Esophagus muscularis mucosa (tissue), 4 donors: ENCODE data around the gene UBXN6. TPM values are rescaled to one million over a fixed set of nuclear protein-coding genes. Genes with fewer than 3 reads are reported as not detected.

Experiments
- DNase-seq: peaks from one replicate; pipeline ENCODE4 v3.0.0-alpha.2; 2017; ENCODE audit errors: extremely low spot score
- H3K27ac ChIP-seq, 4 donors: fragments of 200-600 bp; sonication (generic); replicated peaks in 1 of 4; 1 replicate in 3 of 4; 2 replicates in 1 of 4; pipeline ENCODE4 v1.5.1; 2016 to 2019; ENCODE audit warnings: mild to moderate bottlenecking in 1 of 4
- H3K27me3 ChIP-seq, 4 donors: fragments of 200-600 bp; sonication (generic); one replicate each; pipeline versions ENCODE4 v1.5.1 to v1.6.0; 2016 to 2019
- H3K36me3 ChIP-seq, 4 donors: fragments of 200-600 bp; sonication (generic); one replicate each; pipeline ENCODE4 v1.5.1; 2016 to 2019
- H3K4me1 ChIP-seq, 4 donors: fragments of 200-600 bp; sonication (generic); one replicate each; pipeline ENCODE4 v1.5.1; 2016 to 2019
- H3K4me3 ChIP-seq, 4 donors: fragments of 200-600 bp; sonication (generic); 1 replicate in 2 of 4; 2 replicates in 2 of 4; pipeline ENCODE4 v1.5.1; 2016 to 2019; ENCODE audit warnings: mild to moderate bottlenecking in 4 of 4, moderate library complexity in 1 of 4
- H3K9me3 ChIP-seq, 4 donors: fragments of 200-600 bp; sonication (generic); 1 replicate in 3 of 4; 2 replicates in 1 of 4; pipeline ENCODE4 v1.5.1; 2016 to 2019
- EP300 ChIP-seq: sonication (generic); formaldehyde crosslinking; IDR thresholded peaks from one replicate; pipeline ENCODE4 v1.6.1; 2017; ENCODE audit warnings: antibody characterized with exemption
- POLR2A ChIP-seq: fragments of 450-650 bp; IDR thresholded peaks from one replicate; pipeline ENCODE4 v1.6.1; 2017; ENCODE audit warnings: antibody characterized with exemption, moderate library complexity, mild to moderate bottlenecking, low read depth
- POLR2AphosphoS5 ChIP-seq, 2 donors: sonication (generic); formaldehyde crosslinking; IDR thresholded peaks; one replicate each; pipeline ENCODE4 v1.6.1; 2017; ENCODE audit warnings: antibody characterized with exemption in 2 of 2
- WGBS: methylation state at CpG from one replicate; pipeline ENCODE4 v1.1.5; 2018; 5-methylcytosine and 5-hydroxymethylcytosine counted together
- intact Hi-C: fragments of 100-400 bp; cut with DNase I; formaldehyde crosslinking; loops from one replicate; pipeline ENCODE4 v1.15.1; 2023
- total RNA-seq, 4 donors: library from RNA; depleted of rRNA; stranded (reverse); fragments of >200 nt; gene quantifications; one replicate each; pipeline versions ENCODE4 v1.1.0 to v1.2.1, GENCODE V29; 2016
- TF ChIP-seq, protein P1 (sequence below), 3 experiments: fragments of 200-600 bp in 2 of 3; fragments of 450-650 bp in 1 of 3; sonication (generic) in 2 of 3; IDR thresholded peaks; one replicate each; pipeline ENCODE4 v1.5.1; 2017 to 2019; ENCODE audit warnings: antibody characterized with exemption in 3 of 3, mild to moderate bottlenecking in 2 of 3, moderate library complexity in 1 of 3

Gene UBXN6
- total RNA-seq, 4 donors from 2014 or later, result 65.2 to 190 (median 98.8) TPM

DNA sequence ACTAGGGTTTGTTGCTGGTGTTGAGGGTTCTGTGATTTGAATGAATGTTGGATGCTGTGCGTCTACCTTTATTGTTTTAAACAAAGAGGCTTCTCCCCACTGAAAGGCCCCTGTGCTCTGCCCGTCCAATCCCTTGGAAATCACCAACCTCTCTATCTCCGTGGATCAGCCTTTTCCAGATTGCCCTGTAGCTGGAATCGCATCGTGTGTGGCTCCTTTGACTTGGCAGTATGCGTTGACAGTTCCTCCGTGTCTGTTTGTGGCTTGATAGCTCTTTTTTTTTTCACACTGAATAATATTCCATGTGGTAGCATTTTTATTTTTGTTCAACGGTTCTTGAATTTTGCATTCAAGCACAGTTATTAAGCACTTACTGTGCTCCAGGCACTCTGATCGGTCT lies 23.2 kb downstream of the UBXN6 start:
- Histone ChIP-seq H3K27me3 (no peaks in the 10 kb centered on the region), H3K27ac (no peak overlapping the region), H3K4me3 (no peak overlapping the region), H3K9me3 (no peaks in the 10 kb centered on the region), H3K36me3 (peaks cover 9 to 61% (median 43%) of the 10 kb centered on the region in 4 donors), H3K4me1 (no peaks in the 10 kb centered on the region)
- no peak for TF ChIP-seq POLR2A
- TF ChIP-seq EP300, result no peak
- intact Hi-C loops, result no loop called here
- WGBS, result 92% methylated on average over 9 of the region's 9 CpGs
- no peak for DNase-seq

DNA sequence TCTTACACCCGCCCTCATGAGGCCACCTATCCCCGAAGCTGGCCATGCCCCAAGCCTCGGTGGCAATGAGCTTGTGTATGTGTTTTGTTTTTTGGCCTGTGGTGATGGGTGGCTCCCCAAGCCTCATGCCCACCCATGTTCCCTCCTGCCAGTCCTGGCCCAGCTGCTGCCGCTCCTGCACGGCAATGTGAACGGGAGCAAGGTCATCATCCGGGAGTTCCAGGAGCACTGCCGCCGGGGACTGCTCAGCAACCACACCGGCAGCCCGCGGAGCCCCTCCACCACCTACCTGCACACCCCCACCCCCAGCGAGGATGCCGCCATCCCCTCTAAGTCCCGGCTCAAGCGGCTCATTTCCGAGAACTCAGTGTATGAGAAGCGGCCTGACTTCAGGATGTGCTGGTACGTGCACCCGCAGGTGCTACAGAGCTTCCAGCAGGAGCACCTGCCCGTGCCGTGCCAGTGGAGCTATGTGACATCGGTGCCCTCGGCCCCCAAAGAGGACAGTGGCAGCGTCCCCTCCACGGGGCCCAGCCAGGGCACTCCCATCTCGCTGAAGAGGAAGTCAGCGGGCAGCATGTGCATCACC lies 24.6 kb downstream of the UBXN6 start:
- H3K27ac ChIP-seq, result no peak overlapping the region
- no peak for DNase-seq
- peaks cover 9 to 71% (median 52%) of the 10 kb centered on the region in 4 donors for H3K36me3 ChIP-seq
- no peak overlapping the region for H3K4me3 ChIP-seq
- H3K27me3 ChIP-seq, result no peaks in the 10 kb centered on the region
- intact Hi-C loops, result no loop called here
- no peaks in the 10 kb centered on the region for H3K9me3 ChIP-seq
- TF ChIP-seq EP300, result no peak
- no peak for TF ChIP-seq POLR2A
- no peak for TF ChIP-seq POLR2AphosphoS5 (IDR thresholded peaks at IDR 0.05)
- 85% methylated on average over 13 of the region's 28 CpGs for WGBS
- no peaks in the 10 kb centered on the region for H3K4me1 ChIP-seq

DNA sequence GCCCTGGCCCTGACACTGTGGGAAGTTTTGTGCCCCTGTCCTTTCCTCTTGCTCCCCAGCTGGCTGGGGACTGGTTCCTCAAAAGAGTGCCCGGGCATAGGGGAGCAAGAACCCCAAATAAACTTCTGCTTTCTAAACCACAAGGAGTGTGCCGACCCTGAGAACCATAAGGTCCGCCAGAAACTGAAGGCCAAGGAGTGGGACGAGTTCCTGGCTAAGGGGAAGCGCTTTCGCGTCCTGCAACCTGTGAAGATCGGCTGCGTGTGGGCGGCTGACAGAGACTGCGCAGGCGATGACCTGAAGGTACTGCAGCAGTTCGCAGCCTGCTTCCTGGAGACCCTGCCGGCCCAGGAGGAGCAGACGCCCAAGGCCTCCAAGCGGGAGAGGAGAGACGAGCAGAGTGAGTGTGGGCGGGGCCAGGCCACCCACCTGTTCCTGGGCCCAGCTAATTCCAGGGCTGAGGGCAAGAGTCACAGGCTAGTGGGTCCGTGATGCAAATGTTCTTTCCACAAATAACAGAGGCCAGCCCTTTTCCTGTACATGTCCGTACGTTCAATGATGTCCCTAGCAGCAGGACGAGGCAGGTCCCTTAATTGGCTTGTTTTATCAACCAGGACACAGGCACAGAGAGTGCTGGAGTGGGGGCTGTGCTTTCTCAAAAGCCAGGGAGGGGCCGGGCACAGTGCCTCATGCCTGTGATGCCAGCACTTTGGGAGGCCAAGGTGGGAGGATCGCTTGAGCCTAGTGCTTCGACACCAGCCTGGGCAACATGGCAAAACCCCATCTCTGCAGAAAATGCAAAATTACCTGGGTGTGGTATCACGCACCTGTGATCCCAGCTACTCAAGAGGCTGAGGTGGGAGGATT lies 25.6 kb downstream of the UBXN6 start:
- Histone ChIP-seq H3K36me3 (peaks cover 9 to 69% (median 52%) of the 10 kb centered on the region in 4 donors), H3K4me1 (no peaks in the 10 kb centered on the region), H3K27ac (no peak overlapping the region)

DNA sequence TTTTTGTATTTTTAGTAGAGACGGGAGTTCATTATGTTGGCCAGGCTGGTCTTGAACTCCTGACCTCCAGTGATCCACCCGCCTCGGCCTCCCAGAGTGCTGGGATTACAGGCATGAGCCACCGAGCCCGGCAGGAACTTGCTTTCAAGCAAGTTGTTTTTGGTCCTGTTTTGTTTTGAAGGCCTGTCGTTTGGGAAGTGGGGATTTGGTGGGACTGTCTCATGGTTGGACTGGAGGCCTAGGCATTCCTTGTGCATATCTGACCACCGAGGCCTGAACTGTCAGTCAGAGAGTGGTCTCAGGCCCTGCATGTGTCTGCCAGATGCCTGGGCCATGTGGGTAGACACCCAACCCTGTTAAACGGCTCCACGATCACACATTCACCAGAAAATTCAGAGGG lies 26.3 kb downstream of the UBXN6 start:
- intact Hi-C loops, result no loop called here
- WGBS, result 83% methylated on average over 9 of the region's 9 CpGs
- H3K27me3 ChIP-seq, result no peaks in the 10 kb centered on the region
- H3K4me1 ChIP-seq, result no peaks in the 10 kb centered on the region
- no peak overlapping the region for H3K4me3 ChIP-seq
- no peaks in the 10 kb centered on the region for H3K9me3 ChIP-seq
- no peak overlapping the region for H3K27ac ChIP-seq
- DNase-seq, result no peak
- no peak for TF ChIP-seq EP300
- no peak for TF ChIP-seq POLR2A
- TF ChIP-seq, protein P1, sequence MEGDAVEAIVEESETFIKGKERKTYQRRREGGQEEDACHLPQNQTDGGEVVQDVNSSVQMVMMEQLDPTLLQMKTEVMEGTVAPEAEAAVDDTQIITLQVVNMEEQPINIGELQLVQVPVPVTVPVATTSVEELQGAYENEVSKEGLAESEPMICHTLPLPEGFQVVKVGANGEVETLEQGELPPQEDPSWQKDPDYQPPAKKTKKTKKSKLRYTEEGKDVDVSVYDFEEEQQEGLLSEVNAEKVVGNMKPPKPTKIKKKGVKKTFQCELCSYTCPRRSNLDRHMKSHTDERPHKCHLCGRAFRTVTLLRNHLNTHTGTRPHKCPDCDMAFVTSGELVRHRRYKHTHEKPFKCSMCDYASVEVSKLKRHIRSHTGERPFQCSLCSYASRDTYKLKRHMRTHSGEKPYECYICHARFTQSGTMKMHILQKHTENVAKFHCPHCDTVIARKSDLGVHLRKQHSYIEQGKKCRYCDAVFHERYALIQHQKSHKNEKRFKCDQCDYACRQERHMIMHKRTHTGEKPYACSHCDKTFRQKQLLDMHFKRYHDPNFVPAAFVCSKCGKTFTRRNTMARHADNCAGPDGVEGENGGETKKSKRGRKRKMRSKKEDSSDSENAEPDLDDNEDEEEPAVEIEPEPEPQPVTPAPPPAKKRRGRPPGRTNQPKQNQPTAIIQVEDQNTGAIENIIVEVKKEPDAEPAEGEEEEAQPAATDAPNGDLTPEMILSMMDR (IDR thresholded peaks at IDR 0.05), result no peak
- TF ChIP-seq POLR2AphosphoS5 (IDR thresholded peaks at IDR 0.05), result no peak
- H3K36me3 ChIP-seq, result peaks cover 9 to 66% (median 52%) of the 10 kb centered on the region in 4 donors

More for the DNA sequence above, 25.6 kb downstream of the UBXN6 start:
- DNase-seq, result no peak
- 79% methylated on average over 22 of the region's 26 CpGs for WGBS
- intact Hi-C loops, result no loop called here
- H3K4me3 ChIP-seq, result no peak overlapping the region
- H3K27me3 ChIP-seq, result no peaks in the 10 kb centered on the region
- no peaks in the 10 kb centered on the region for H3K9me3 ChIP-seq
- no peak for TF ChIP-seq POLR2A
- TF ChIP-seq POLR2AphosphoS5 (IDR thresholded peaks at IDR 0.05), result no peak
- TF ChIP-seq EP300, result no peak
- TF ChIP-seq, protein P1 (IDR thresholded peaks at IDR 0.05), result no peak

DNA sequence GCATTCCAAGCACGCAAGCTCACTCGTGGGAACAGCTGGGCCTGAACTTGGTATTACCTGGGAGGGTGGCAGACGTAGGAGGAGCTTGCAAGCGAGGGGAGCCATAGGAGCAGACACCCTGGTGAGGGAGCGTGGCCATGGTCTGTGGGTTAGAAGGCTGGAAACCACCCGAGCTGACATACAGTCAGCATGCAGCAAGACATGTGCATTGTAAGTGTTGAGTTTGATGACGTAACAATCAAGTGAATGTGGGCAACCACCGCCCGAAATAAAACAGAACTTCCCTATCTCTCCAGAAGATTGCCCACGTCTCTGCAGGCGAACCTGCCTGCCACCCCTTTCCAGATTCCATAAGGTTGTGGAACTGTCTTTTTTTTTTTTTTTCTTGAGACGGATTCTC lies 26.8 kb downstream of the UBXN6 start:
- H3K27me3 ChIP-seq, result no peaks in the 10 kb centered on the region
- no peak overlapping the region for H3K27ac ChIP-seq
- intact Hi-C loops, result no loop called here
- H3K36me3 ChIP-seq, result peaks cover 9 to 61% (median 52%) of the 10 kb centered on the region in 4 donors
- no peak overlapping the region for H3K4me3 ChIP-seq
- no peaks in the 10 kb centered on the region for H3K4me1 ChIP-seq
- H3K9me3 ChIP-seq, result no peaks in the 10 kb centered on the region
- 79% methylated on average over 12 of the region's 12 CpGs for whole genome bisulfite sequencing
- TF ChIP-seq POLR2A (no peak), EP300 (no peak), POLR2AphosphoS5 (IDR thresholded peaks at IDR 0.05) (no peak)
- TF ChIP-seq, protein P1 (IDR thresholded peaks at IDR 0.05), result no peak
- no peak for DNase-seq
